Activated CD8-positive, alpha-beta memory T cell treated with anti-CD3 and anti-CD28 coated beads, Interleukin-2, amount 50 U/mL, for 4 hours (primary cell): ENCODE data around the gene SUPT3H.
"Not testable (repeated sequence)": the region's sequence is repeated elsewhere in the genome, so short reads cannot be mapped to it uniquely, and the experiment has no call there.

Experiments used
- DNase-seq: peaks from one replicate; pipeline ENCODE4 v3.0.0-alpha.2; 2020

SUPT3H gene

DNA sequence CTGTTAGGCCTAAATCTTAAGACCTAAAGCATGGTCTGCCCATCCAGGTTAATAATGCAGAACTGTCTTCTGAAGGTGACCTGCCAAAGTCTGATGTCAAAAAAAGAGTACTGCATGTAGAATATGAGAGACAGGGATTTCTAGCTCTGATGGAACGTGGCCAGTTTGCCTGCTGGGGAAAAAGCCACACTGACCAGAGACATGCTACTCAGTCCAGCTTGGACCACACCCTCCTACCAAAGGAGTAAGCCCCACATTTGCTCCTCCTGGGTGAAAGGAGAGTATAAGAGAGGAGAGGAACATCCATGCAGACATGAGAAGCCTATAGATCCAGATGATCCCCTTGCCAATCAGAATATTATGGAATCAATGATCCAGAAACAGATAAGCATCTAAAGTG is 279.5 kb downstream of the SUPT3H start:
- no peak for DNase-seq

DNA sequence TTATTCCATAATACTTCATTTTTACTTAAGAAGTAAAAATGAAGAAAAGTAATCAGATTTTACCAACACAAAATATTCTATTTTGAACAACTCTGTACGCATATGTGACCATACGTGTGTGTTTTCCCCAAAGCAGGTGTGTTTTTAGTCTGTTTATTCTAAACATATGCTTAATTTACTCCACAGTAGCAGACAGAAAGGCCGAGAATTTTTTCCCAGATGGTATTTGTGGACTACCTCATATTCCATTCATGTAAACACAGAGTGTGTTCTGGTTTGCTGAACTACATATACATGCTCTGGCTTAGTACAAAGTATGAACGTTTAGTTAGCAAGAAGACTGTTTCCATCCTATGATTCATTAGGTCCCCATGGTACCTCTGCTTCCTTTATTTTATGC is 282.9 kb downstream of the SUPT3H start:
- no peak for DNase-seq

DNA sequence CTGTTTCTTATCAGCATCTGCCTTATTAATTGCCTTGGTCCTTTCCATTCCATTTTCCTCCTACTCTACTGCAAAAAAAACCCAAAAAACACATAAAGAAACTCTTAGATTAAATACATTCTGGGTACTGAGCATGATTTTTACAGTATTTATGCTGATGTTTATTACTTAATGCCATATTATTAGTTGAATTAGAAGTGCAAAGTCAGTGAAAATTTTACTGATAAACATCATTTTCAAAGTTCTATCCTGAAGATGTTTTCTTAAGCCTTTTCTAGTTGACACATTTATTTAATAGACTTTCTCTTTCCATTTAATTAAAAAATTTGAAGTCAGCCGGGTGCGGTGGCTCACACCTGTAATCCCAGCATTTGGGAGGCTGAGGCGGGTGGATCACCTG is 285.6 kb downstream of the SUPT3H start:
- no peak for DNase-seq

DNA sequence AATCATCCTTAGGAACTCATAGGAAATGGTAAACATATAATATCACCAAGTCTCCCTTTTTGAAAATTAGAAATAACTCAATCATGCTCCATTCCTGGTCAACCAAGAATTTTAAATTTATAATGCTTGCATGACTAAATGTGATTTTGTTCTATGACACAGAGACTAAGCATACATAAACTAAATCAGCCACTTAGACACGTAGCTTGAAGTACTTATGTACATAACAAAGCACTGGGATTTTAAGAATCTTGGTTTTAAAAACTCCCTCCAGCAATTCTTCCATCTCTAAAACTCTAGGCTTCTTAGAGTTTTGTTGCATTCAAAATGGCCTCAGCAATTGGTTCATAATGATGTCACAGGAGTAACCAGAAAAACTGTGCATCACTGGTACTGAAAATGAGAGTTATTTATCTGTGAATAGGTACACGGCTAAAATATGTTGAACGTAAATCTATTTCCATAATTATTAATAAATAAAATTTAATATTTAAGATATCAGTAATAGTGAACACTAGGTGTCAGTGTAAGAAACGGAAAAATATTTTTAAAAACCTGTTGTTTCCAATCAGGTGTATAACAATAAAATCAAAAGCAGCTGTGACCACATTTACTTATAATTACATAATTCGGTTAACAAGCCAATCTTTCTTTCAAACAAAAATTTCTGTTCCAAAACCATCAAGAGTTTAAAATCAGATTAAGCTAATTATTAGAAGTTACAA is 291.2 kb downstream of the SUPT3H start:
- no peak for DNase-seq

DNA sequence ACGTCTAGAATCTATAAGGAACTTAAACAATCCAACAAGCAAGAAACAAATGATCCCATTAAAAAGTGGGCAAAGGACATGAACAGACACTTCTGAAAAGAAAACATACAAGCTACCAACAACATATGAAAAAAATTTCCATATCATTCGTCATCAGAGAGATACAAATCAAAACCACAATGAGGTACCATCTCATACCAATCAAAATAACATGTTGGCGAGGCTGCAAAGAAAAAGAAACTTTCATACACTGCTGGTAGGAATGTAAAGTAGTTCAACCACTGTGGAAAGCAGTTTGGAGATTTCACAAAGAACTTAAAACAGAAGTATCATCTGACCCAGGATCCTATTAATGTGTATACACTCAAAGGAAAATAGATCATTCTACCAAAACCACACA is 293.5 kb downstream of the SUPT3H start:
- no peak for DNase-seq

DNA sequence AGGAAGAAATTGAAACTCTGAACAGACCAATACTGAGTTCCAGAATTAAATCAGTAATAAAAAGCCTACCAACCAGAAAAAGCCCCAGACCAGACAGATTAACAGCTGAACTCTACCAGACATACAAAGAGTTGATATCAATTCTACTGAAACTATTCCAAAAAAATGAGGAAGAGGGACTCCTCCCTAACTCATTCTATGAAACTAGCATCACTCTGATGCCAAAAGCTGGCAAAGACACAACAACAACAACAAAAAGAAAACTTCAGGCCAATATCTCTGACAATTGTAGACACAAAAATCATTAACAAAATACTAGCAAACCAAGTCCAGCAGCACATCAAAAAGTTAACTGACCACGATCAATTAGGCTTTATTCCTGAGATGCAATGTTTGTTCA is 295.6 kb downstream of the SUPT3H start:
- DNase-seq: no peak

DNA sequence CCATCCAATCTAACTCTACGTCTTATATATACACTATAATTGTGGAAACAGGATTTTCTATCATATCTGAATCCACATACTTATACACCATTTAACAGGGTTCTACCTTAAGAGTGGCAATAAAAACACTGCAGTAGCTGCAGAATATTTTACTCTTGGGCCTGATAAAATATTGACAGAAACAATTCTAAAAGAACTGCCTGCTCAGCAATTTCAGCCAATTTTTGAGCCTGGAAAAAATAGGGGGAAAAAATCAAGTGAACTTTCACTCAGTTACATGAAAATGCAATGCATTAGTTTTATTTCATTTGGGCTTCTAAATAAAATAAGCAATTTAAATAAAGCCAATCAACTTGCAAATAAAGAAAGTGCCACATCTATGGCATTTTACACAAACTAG is 296.1 kb downstream of the SUPT3H start:
- DNase-seq: no peak

DNA sequence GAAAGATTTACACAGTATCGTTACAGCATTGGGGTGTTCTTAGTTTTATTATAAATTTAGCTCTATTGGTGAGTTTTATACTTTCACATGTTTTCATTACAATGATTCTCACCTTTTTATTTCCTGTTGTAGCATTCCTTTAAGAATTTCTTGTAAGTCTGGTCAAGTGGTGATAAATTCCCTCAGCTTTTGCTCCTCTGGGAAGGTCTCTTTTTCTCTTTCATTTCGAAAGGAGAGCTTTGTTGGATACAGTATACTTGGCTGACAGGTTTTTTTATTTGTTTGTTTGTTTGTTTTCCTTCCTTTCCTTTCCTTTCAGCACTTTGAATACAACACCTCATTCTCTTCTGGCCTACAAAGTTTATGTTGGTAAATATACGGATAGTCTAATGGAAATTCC is 299.3 kb downstream of the SUPT3H start:
- DNase-seq: no peak

DNA sequence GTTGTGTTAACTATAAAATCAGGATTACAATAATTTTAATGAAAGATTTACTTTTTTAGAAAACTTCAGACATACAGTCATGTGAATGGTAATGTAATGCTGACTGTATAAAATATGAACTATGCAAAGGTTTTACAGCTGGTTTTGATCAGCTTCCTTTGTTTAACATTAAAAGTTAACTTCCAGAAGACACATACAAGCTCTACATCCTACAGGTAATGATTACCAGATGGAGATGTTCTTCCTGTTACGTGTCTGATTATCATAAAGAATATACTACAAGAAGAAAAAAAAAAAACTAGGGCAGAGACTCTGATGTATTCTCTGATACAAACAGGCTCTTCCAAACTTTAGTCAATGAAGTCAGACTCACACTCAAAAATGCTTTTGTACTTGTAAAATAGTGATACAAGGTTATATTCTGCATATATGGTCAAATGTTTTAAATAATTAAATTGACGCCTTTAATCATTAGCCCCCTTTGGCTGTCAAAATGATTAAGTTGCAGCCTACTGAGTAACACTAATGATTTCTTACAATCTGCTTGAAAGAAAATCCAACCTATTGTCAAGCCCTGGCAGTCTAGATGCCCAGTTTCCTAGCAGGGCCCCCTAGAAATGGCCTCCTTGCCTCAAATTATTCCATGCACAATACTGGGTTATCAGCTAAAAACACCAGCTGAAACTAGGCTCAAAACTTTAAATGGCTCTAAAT is 301.4 kb downstream of the SUPT3H start:
- no peak for DNase-seq

DNA sequence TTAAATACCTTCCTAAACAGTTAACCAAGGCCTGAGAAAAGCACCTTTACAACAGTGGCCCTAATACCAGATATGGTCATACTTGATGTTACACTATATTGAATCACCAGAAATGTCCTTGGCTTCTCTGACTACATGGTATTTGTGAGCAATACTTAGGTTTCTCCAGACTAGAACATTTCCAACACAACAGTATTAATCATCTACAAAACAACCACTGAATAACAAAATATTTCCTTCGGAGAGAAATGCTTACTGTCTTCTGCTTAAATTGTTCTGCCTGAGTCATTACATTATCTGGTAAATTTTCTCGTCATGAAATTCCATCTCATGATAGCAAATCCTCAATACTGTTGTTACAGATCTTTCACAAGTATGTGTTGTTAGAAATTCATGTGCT is 302.5 kb downstream of the SUPT3H start:
- no peak for DNase-seq

DNA sequence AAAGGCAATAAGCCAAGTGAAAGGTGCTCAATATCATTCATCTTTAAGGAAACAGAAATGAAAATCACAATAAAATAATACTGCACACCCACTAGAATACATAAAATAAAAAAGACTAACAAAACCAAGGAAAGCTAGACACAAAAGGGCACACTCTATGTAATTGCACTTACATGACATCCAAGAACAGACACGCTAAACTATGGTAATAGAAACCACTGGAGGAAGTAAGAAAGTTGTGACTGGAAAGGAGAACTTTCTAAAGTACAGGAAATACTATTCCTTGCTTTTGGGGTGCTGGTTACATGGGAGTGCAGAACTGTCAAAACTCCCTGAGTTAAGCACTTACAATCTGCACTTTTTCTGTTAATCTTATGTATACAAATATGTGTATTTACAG is 303.3 kb downstream of the SUPT3H start:
- no peak for DNase-seq

DNA sequence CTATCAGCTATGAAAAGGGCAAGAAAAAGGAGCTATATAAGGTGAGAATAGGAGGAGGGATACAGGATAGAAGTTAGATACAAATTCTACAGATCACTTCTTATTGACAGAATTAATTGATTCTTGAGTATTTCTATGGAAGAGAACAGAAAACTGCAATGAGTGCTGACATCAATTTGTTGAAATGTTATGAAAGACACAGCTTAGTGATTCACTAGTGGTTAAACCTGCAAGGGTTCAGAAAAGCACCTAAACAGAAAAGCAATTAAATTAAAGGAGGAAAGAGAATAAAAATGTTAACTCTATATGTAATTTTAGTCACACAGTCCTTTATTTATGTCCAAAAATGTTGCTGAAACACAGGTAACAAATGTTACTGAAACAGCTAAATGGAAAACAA is 304.0 kb downstream of the SUPT3H start:
- DNase-seq: no peak

DNA sequence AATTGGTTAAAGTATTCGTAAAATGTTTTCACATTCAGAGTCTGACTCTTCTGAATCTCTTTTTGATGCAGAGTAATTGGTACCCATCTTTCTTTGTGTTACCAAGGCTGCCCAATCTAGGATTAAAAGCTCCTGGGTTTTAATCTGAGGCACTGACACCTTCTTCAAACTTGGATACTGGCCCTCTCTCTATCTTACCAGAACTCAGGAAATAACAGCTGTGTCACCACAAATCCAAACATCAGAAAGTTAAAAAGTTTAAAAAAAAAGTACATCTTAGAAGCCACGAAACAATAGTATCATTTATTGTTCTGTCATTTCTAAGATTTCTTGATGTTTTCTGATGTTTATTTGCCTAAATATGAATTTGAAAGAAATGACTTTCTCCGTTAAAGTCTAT is 305.1 kb downstream of the SUPT3H start:
- DNase-seq: no peak

DNA sequence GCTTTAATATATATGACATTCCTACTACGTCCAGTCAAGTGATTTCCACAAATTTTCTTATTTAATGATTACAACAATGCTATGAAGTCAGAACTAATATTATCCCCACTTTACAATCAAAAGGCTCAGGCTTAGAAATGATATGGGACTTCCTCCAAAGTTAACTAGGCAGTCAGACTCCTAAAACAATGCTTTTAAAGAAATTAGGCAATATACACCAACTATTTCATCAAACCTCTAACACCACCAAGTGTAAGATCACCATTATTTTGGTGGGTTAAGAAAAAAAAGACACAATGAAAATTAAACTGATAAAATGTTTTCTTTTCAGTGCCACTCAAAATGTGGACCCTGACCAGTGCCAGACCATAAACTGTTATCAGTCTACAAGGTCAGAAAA is 305.7 kb downstream of the SUPT3H start:
- DNase-seq: no peak

DNA sequence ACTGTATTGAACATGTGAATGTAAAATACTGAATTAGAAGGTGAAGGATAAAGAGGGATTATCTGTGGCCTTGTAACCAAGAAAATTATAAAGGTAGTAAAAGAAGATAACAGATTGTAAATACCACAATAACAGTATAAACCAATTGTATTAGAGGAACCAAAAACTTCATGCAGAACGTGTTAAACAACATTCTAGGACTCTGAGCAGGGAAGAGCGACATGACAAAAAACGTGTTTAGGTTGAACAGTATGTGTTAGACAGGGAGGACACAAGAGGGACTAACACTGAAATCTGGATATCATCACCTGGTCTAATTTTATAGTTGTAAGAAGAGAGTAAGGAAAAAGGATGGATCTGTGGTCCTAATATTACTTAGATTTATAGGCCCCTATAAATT is 308.6 kb downstream of the SUPT3H start:
- no peak for DNase-seq

DNA sequence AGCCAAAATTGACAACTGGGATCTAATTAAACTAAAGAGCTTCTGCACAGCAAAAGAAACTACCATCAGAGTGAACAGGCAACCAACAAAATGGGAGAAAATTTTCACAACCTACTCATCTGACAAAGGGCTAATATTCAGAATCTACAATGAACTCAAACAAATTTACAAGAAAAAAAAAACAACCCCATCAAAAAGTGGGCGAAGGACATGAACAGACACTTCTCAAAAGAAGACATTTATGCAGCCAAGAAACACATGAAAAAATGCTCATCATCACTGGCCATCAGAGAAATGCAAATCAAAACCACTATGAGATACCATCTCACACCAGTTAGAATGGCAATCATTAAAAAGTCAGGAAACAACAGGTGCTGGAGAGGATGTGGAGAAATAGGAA is 310.3 kb downstream of the SUPT3H start:
- DNase-seq: not testable (repeated sequence)

DNA sequence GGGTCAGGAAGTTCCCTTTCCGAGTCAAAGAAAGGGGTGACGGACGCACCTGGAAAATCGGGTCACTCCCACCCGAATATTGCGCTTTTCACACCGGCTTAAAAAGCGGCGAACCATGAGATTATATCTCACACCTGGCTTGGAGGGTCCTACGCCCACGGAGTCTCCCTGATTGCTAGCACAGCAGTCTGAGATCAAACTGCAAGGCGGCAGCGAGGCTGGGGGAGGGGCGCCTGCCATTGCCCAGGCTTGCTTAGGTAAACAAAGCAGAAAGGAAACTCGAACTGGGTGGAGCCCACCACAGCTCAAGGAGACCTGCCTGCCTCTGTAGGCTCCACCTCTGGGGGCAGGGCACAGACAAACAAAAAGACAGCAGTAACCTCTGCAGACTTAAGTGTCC is 315.1 kb downstream of the SUPT3H start:
- DNase-seq: not testable (repeated sequence)

DNA sequence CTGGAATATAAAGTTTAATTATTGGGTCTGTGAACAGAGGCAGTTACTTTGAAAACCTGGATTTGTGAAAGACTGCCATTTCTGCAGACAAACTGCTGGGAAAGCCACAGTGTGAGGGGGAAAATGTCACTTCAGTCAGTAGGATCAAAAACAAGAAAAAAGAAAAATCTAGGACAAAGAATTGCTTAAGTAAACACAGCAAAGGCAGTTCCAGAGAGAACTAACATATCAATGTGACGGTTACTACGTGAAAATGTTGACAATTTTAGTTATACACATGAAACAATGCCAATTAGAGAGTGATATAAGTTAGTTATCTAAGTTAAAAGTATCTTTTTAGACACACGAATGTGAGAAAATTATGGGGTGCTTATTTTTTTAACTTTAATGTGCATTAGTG is 320.0 kb downstream of the SUPT3H start:
- no peak for DNase-seq

DNA sequence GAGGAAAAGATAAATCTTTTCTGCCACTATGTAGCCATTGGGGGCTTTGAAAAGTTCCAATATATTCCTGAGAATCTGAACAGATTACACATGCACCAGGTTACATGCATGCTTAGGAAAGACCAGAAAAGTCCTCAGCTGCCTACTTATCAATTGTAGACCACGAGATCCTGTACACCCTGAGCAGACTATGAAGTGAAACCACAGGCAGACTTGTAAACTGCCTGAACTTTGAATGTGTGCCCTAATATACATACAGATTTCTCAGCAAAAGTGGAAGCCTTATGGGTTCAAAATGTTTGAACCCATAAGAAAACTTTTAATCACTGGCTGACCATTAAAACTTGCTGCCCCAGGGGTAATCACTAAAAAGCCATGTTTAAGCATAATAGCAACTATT is 323.1 kb downstream of the SUPT3H start:
- no peak for DNase-seq

DNA sequence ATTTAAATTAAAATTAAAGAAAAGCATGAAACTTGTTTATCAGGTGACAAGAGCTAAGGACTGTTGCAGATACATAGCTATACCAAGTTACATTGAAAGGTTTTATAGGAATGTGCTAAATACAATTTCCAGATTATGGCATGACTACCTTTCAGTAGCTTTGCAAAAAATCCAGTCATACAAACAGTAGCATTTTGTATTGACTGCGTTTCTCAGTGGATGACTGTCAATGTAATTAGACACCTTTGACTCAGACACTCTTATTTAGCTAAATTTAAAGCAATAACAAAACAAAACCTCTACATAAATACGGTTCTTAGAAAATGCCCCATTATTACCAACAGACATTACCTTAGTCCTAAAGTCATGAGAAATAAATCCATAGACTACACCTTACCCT is 325.4 kb downstream of the SUPT3H start:
- no peak for DNase-seq

DNA sequence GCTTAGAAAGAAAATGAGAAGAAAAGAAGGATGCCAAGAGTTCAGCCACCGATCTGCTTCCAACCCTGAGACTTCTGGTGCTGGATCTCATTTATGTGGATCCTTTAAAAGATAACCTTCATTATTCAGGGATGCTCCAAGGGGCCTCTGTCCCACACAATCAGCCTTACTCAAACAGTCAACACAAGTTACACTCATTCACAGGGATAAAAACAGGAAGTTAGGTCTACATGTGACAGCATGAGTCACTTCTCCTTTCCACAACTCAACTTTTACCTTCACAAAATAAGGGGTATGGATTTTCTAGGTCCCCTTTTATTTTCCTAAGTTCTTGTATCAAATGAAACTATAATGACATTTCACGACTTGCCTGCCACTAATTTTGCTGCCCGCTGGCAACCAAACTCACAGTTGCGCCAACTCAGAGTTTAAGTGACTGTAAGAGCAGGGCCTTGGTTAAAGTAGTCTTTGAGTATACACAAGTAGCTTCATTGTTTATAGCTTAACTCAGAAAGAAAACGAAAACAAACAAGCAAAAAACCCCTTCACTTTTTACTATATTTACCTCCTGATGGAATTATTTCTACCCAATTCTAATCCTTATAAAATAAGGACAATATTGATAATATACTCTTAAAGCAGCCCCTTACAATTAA is 328.4 kb downstream of the SUPT3H start:
- no peak for DNase-seq

DNA sequence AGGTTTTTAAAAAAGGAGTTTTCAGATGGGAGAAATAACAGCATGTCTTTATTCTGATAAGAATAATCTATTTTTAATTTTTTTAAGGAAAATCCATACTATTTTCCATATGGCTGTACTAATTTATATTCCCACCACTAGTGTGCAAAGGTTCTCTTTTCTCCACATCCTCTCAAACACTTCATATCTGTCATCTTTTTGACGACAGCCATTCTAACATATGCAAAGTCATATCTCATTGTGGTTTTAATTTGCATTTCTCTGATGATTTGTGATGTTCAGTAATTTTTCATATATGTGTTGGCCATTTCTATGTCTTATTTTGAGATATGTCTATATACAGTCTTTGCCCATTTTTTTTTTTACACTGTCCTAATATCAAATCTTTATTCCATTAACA is 330.2 kb downstream of the SUPT3H start:
- no peak for DNase-seq

DNA sequence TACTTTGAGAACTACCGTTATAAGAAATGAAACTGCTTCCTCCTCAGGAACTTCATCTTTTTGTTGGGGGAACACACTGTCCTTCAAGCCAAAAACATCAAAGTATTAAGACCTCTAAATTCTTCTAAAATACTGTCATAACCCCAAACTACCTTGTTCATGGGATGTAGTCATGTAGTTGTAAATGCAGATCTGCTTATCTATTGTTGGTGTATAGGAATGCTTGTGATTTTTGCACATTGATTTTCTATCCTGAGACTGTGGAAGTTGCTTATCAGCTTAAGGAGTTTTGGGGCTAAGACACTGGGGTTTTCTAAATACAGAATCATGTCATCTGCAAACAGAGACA is 332.5 kb downstream of the SUPT3H start:
- DNase-seq: no peak

DNA sequence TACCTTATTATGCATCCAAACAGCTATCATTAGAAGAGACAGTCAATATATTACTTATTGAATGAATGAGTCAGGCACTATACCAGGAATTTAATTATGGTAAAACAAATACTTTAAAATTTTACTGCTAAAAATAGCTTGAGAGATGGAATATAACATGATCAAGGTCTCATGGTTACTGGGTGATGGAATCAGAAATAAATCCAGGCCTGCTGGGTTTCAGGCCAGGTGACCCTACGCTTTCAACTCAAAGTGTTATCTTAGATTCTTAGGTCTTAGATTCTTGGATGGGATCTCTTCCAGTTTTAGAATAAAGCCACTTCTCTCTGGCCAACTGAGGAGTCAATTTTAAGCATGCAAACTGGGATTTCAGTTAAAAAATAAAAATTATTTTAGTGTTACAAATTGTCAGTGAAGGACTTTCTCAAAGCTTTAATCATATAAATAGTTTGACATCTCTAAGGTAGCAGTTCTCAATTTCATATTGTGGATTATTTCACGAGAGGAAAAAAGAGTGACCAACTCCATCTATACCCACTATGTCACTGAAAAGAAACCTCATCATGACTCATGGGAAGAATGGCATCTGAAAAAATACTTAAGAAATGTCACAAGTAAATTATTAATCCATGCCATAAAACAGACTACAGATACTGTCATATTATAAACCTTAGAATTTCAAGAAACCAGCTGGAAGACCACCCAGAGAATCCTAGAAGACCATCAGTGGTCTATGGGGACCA is 333.1 kb downstream of the SUPT3H start:
- no peak for DNase-seq
